Measurements from ENCODE around the gene GRID2.

GRID2 gene

GRCh38 chr4:93722446-93722845 is 1418.7 kb downstream of the GRID2 start:
- FAIRE-seq = no peak

GRCh38 chr4:93730251-93730650 is 1426.5 kb downstream of the GRID2 start:
- no peak for FAIRE-seq

- FAIRE-seq = no peak
These were observed 1427.0 kb downstream of the GRID2 start for GRCh38 chr4:93730760-93731159.

- FAIRE-seq = no peak
These were observed 1427.7 kb downstream of the GRID2 start for GRCh38 chr4:93731456-93731855.

- FAIRE-seq = no peak
These were observed 1428.7 kb downstream of the GRID2 start for GRCh38 chr4:93732509-93732908.

- no peak for FAIRE-seq
These were observed 1437.1 kb downstream of the GRID2 start for GRCh38 chr4:93740890-93741289.

GRCh38 chr4:93743022-93743421 is 1439.3 kb downstream of the GRID2 start:
- FAIRE-seq = no peak

- no peak for FAIRE-seq
These were observed 1439.9 kb downstream of the GRID2 start for GRCh38 chr4:93743635-93744034.

GRCh38 chr4:93744961-93745360 is 1441.2 kb downstream of the GRID2 start:
- FAIRE-seq = no peak

- no peak for FAIRE-seq
These were observed 1442.3 kb downstream of the GRID2 start for GRCh38 chr4:93746031-93746430.

- FAIRE-seq = no peak
These were observed 1443.5 kb downstream of the GRID2 start for GRCh38 chr4:93747220-93747619.

- no peak for FAIRE-seq
These were observed 1444.9 kb downstream of the GRID2 start for GRCh38 chr4:93748373-93749291.

- FAIRE-seq = no peak
These were observed 1445.6 kb downstream of the GRID2 start for GRCh38 chr4:93749292-93749761.

- FAIRE-seq = no peak
These were observed 1447.6 kb downstream of the GRID2 start for GRCh38 chr4:93751411-93751810.

GRCh38 chr4:93756101-93756500 is 1452.3 kb downstream of the GRID2 start:
- no peak for FAIRE-seq

GRCh38 chr4:93759506-93759905 is 1455.7 kb downstream of the GRID2 start:
- FAIRE-seq = no peak

GRCh38 chr4:93760284-93760683 is 1456.5 kb downstream of the GRID2 start:
- FAIRE-seq = no peak

GRCh38 chr4:93761286-93761685 is 1457.5 kb downstream of the GRID2 start:
- FAIRE-seq = no peak

- peak; percentile 62 for FAIRE-seq
These were observed 1461.0 kb downstream of the GRID2 start for GRCh38 chr4:93764639-93765246.

- FAIRE-seq = no peak
These were observed 1464.2 kb downstream of the GRID2 start for GRCh38 chr4:93767917-93768316.

- FAIRE-seq = no peak
These were observed 1466.4 kb downstream of the GRID2 start for GRCh38 chr4:93770201-93770600.

- no peak for FAIRE-seq
These were observed 1468.1 kb downstream of the GRID2 start for GRCh38 chr4:93771640-93772411.

- no peak for FAIRE-seq
These were observed 1469.1 kb downstream of the GRID2 start for GRCh38 chr4:93772858-93773257.
